Cardiac muscle cell (in vitro differentiated cells and primary cell): ENCODE data around the gene MECP2. TPM values are rescaled to one million over a fixed set of nuclear protein-coding genes. Genes with fewer than 3 reads are reported as not detected.

Experiments used
- DNase-seq, 2 donors: peaks; one replicate each; pipeline versions ENCODE4 v3.0.0 to v3.0.0-alpha.2; 2010 to 2017; ENCODE audit warnings: low read depth in 1 of 2, low spot score in 1 of 2
- H3K27ac ChIP-seq: fragments of 200-600 bp; sonication (generic); 2 replicates; pipeline ENCODE4 v1.5.1; 2016
- H3K27me3 ChIP-seq: fragments of 200-600 bp; sonication (generic); 2 replicates; pipeline ENCODE4 v1.6.0; 2016; ENCODE audit warnings: control low read depth
- H3K36me3 ChIP-seq: fragments of 200-600 bp; sonication (generic); 2 replicates; pipeline ENCODE4 v1.5.1; 2016; ENCODE audit warnings: control low read depth
- H3K4me1 ChIP-seq: fragments of 200-600 bp; sonication (generic); 2 replicates; pipeline ENCODE4 v1.8.1; 2017; ENCODE audit warnings: low read depth, mild to moderate bottlenecking, mixed run types
- H3K4me3 ChIP-seq: fragments of 200-600 bp; sonication (generic); 2 replicates; pipeline ENCODE4 v1.5.1; 2016; ENCODE audit warnings: mild to moderate bottlenecking
- H3K9me3 ChIP-seq: fragments of 200-600 bp; sonication (generic); 2 replicates; pipeline ENCODE4 v1.5.1; 2017; ENCODE audit warnings: low read depth, mild to moderate bottlenecking, control low read depth
- polyA plus RNA-seq: library from polyadenylated mRNA; unstranded; fragments of >200 nt; fragmentation: Nextera tagmentation; extraction: Ambion mirVana; gene quantifications from 2 replicates; pipeline ENCODE4 v1.2.1, GENCODE V29; 2016
- total RNA-seq: library from RNA; depleted of rRNA; stranded (reverse); fragments of >200 nt; gene quantifications from 2 replicates; pipeline ENCODE4 v1.2.3, GENCODE V29; 2016
- TF ChIP-seq, protein P1 (sequence below): IDR thresholded peaks from 2 replicates; pipeline ENCODE4 v1.5.1; 2012; ENCODE audit warnings: low read depth, mild to moderate bottlenecking, low read length

Gene MECP2
- total and polyA plus RNA-seq, 2 experiments from 2014 or later: 17.9 to 64.5 TPM

DNA sequence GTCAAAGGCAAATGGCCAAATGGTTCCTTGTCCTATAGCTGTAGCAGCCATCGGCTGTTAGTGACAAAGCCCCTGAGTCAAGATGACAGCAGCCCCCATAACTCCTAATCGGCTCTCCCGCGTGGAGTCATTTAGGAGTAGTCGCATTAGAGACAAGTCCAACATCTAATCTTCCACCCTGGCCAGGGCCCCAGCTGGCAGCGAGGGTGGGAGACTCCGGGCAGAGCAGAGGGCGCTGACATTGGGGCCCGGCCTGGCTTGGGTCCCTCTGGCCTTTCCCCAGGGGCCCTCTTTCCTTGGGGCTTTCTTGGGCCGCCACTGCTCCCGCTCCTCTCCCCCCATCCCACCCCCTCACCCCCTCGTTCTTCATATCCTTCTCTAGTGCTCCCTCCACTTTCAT lies 42.7 kb upstream of the MECP2 start:
- Histone ChIP-seq H3K4me3 (no peak overlapping the region), H3K27me3 (no peaks in the 10 kb centered on the region), H3K36me3 (no peaks in the 10 kb centered on the region), H3K9me3 (no peaks in the 10 kb centered on the region), H3K4me1 (no peaks in the 10 kb centered on the region), H3K27ac (no peak overlapping the region)
- no peak for DNase-seq
- TF ChIP-seq, protein P1, sequence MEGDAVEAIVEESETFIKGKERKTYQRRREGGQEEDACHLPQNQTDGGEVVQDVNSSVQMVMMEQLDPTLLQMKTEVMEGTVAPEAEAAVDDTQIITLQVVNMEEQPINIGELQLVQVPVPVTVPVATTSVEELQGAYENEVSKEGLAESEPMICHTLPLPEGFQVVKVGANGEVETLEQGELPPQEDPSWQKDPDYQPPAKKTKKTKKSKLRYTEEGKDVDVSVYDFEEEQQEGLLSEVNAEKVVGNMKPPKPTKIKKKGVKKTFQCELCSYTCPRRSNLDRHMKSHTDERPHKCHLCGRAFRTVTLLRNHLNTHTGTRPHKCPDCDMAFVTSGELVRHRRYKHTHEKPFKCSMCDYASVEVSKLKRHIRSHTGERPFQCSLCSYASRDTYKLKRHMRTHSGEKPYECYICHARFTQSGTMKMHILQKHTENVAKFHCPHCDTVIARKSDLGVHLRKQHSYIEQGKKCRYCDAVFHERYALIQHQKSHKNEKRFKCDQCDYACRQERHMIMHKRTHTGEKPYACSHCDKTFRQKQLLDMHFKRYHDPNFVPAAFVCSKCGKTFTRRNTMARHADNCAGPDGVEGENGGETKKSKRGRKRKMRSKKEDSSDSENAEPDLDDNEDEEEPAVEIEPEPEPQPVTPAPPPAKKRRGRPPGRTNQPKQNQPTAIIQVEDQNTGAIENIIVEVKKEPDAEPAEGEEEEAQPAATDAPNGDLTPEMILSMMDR: no peak

DNA sequence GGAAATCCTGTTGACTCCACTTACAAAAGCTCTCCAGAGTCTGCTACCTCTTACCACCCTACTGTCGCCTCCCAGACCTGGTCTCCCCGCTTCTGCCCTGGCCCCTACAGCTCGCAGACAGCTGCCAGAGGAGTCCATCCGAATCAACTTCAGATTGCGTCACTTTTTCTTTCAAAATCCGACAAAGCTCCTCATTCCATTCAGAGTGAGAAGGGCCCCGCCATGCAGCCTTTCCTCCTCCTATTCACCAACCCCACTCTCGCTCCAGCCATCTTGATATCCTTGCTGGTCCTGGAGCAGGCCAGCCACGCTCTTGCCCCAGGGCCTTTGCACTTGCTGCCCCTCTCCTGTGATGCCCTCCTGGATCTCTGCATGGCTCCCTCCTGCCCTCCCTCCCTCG lies 41.3 kb upstream of the MECP2 start:
- Histone ChIP-seq H3K4me3 (no peak overlapping the region), H3K27me3 (no peaks in the 10 kb centered on the region), H3K36me3 (no peaks in the 10 kb centered on the region), H3K4me1 (no peaks in the 10 kb centered on the region), H3K27ac (no peak overlapping the region), H3K9me3 (no peaks in the 10 kb centered on the region)
- DNase-seq: no peak
- TF ChIP-seq, protein P1: no peak

DNA sequence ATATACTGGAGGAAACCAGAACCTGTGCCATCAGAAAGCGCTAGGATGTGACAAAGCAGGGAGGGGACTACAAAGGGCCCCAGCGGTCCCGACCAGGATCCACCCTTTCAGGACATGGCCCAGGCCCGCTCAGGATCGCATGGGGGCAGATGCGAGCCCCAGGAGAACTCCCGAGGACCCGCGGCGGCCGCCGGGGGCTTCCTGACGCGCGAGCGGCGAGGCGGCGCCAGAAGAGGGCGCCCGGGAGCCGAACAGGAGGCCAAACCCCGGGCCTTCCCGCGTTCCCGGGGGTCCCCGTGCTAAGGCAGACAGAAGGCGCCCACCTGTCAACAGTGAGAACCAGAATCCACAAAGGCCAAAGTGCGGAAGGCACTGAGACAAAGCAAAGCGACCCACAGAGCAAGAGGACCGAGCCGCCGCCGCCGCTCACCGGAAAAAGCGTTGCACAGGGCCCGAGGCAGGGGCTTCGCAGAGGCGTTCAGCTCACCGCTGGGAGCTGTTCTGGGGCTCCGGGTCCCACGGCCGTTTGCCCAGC lies 39.2 kb upstream of the MECP2 start:
- Histone ChIP-seq H3K36me3 (no peaks in the 10 kb centered on the region), H3K27me3 (no peaks in the 10 kb centered on the region), H3K27ac (no peak overlapping the region), H3K4me1 (no peaks in the 10 kb centered on the region), H3K4me3 (no peak overlapping the region), H3K9me3 (no peaks in the 10 kb centered on the region)
- DNase-seq: peak; percentile 68 to 81
- TF ChIP-seq, protein P1: peak; percentile 69

DNA sequence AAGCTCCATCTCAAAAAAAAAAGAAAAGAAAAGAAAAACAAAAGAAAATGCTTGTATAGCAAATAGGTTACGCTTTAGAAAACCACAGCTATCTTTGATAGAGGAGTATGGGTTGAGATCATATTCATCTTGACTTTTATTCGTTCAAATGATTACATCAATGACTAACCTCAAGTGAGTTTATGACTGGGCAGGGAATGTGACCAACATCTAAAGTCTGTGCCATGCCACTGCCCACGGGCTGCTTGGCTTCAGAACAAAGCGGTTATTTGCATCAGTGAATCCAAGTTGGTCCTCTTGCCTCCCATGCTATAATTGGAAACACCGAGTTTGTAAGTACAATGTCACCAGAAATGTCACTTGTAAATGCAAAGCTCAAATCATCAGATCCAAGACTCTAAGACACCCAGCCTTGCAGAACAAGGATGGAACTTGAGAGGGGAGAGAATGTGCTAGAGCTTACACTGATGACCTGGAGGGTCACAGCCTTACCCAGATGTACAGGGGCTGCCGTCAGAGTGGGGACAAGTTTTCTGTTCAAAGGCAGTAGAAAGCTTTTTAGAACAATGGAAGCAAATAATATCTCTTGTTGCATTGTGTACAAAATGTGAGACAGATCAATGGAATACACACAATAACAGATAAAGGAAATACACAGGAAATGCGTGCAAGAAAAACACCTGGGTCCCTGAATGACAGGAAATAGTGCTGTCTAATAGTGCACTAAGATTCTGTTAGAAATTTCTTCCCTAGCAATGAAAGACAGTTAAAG lies 38.1 kb upstream of the MECP2 start:
- Histone ChIP-seq H3K4me3 (no peak overlapping the region), H3K27me3 (no peaks in the 10 kb centered on the region), H3K4me1 (no peaks in the 10 kb centered on the region), H3K36me3 (no peaks in the 10 kb centered on the region), H3K9me3 (no peaks in the 10 kb centered on the region), H3K27ac (no peak overlapping the region)
- no peak for DNase-seq
- TF ChIP-seq, protein P1: no peak

DNA sequence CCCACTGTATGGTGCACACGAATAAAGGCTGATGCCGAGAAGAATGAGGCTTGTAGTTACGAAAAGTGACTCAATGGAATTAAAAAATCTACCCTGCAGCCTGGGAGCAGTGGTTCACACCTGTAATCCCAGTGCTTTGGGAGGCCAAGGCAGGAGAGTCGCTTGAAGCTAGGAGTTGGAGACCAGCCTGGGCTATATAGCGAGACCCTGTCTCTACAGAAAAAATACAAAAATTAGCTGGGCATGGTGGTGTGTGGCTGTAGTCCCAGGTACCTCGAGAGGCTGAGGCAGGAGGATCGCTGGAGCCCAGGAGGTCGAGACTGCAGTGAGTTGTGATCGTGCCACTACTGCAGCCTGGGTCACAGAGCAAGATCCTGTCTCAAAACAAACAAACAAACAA lies 34.8 kb upstream of the MECP2 start:
- no peak for DNase-seq
- TF ChIP-seq, protein P1: no peak
- Histone ChIP-seq H3K9me3 (no peaks in the 10 kb centered on the region), H3K36me3 (no peaks in the 10 kb centered on the region), H3K27me3 (no peaks in the 10 kb centered on the region), H3K27ac (no peak overlapping the region), H3K4me3 (no peak overlapping the region), H3K4me1 (no peaks in the 10 kb centered on the region)
